Measurements from ENCODE around the gene UGT1A9. TPM values are rescaled to one million over a fixed set of nuclear protein-coding genes. Genes with fewer than 3 reads are reported as not detected.
"Not testable (repeated sequence)": the region's sequence is repeated elsewhere in the genome, so short reads cannot be mapped to it uniquely, and the experiment has no call there.

UGT1A9 gene
- total and polyA plus RNA-seq, 2 of the 13 experiments (the other 11 are each of a cell fraction or from before 2014, with no cell fraction given): 0.07 TPM; not detected in 1

DNA sequence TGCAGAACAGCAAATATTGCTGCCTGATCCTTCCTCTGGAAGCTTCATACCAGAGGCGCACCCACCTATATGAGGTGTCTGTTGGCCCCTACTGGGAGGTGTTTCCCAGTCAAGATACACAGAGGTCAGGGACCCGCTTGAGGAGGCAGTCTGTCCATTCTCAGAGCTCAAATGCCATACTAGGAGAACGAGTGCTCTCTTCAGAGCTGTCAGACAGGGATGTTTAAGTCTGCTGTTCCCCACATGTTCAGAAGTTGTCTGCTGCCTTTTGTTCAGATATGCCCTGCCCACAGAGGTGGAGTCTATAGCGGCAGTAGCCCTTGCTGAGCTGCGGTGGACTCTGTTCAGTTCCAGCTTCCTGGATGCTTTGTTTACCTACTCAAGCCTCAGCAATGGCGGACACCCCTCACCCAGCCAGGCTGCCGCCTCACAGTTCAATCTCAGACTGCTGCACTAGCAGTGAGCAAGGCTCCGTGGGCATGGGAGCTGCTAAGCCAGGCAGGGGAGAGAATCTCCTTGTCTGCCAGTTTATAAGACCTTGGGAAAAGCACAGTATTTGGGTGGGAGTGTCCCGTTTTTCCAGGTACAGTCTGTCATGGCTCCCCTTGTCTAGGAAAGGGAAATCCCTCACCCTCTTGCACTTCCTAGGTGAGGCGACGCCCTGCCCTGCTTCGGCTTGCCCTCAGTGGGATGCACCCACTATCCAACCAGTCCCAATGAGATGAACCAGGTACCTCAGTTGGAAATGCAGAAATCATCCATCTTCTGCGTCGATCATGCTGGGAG is 65.4 kb downstream of the UGT1A9 start (continued):
- TF ChIP-seq HNF4G (IDR thresholded peaks at IDR 0.05; ENCODE audit: borderline replicate concordance, low read depth, low read length): peak; percentile 13; the same call in 1 of the 2 replicates
- not testable (repeated sequence) for TF ChIP-seq HNF4G (CRISPR knock-in tag; IDR thresholded peaks at IDR 0.05; ENCODE audit: borderline replicate concordance, low read depth)
- peak; percentile 69 for TF ChIP-seq CBX1 (IDR thresholded peaks at IDR 0.05; ENCODE audit: low read depth)
- TF ChIP-seq SP5 (CRISPR knock-in tag; IDR thresholded peaks at IDR 0.05; ENCODE audit: borderline replicate concordance, low read depth): 0 out of 2 replicates have a peak, but pooled peaks have one; percentile 20
- TF ChIP-seq, protein P1, sequence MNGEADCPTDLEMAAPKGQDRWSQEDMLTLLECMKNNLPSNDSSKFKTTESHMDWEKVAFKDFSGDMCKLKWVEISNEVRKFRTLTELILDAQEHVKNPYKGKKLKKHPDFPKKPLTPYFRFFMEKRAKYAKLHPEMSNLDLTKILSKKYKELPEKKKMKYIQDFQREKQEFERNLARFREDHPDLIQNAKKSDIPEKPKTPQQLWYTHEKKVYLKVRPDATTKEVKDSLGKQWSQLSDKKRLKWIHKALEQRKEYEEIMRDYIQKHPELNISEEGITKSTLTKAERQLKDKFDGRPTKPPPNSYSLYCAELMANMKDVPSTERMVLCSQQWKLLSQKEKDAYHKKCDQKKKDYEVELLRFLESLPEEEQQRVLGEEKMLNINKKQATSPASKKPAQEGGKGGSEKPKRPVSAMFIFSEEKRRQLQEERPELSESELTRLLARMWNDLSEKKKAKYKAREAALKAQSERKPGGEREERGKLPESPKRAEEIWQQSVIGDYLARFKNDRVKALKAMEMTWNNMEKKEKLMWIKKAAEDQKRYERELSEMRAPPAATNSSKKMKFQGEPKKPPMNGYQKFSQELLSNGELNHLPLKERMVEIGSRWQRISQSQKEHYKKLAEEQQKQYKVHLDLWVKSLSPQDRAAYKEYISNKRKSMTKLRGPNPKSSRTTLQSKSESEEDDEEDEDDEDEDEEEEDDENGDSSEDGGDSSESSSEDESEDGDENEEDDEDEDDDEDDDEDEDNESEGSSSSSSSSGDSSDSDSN (CRISPR knock-in tag; IDR thresholded peaks at IDR 0.05): peak; percentile 33; the same call in 1 of the 2 replicates
- TF ChIP-seq, protein P2, sequence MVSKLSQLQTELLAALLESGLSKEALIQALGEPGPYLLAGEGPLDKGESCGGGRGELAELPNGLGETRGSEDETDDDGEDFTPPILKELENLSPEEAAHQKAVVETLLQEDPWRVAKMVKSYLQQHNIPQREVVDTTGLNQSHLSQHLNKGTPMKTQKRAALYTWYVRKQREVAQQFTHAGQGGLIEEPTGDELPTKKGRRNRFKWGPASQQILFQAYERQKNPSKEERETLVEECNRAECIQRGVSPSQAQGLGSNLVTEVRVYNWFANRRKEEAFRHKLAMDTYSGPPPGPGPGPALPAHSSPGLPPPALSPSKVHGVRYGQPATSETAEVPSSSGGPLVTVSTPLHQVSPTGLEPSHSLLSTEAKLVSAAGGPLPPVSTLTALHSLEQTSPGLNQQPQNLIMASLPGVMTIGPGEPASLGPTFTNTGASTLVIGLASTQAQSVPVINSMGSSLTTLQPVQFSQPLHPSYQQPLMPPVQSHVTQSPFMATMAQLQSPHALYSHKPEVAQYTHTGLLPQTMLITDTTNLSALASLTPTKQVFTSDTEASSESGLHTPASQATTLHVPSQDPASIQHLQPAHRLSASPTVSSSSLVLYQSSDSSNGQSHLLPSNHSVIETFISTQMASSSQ (IDR thresholded peaks at IDR 0.05; ENCODE audit: low read depth): not testable (repeated sequence)
- TF ChIP-seq, protein P2 (CRISPR knock-in tag; IDR thresholded peaks at IDR 0.05; ENCODE audit: borderline replicate concordance): peak; percentile 17; the same call in 1 of the 2 replicates
- TF ChIP-seq ZNF441 (CRISPR knock-in tag; IDR thresholded peaks at IDR 0.05; ENCODE audit: borderline replicate concordance): peak; percentile 87
- peak; percentile 94; the same call in 1 of the 2 replicates for TF ChIP-seq ZNF292 (CRISPR knock-in tag; IDR thresholded peaks at IDR 0.05; ENCODE audit: borderline replicate concordance, low read depth)
- peak; percentile 42 for TF ChIP-seq GATAD2A (CRISPR knock-in tag; IDR thresholded peaks at IDR 0.05)
- 0 out of 2 replicates have a peak, but pooled peaks have one; percentile 60 for TF ChIP-seq AHR (CRISPR knock-in tag; IDR thresholded peaks at IDR 0.05)
- peak; percentile 90 for TF ChIP-seq FOXA3 (CRISPR knock-in tag; IDR thresholded peaks at IDR 0.05)
- TF ChIP-seq ZNF709 (CRISPR knock-in tag; IDR thresholded peaks at IDR 0.05): peak; percentile 88; the same call in 1 of the 2 replicates
- peak; percentile 58; the same call in 1 of the 2 replicates for TF ChIP-seq ZNF101 (CRISPR knock-in tag; IDR thresholded peaks at IDR 0.05; ENCODE audit: borderline replicate concordance, low read depth)
- TF ChIP-seq, protein P3, sequence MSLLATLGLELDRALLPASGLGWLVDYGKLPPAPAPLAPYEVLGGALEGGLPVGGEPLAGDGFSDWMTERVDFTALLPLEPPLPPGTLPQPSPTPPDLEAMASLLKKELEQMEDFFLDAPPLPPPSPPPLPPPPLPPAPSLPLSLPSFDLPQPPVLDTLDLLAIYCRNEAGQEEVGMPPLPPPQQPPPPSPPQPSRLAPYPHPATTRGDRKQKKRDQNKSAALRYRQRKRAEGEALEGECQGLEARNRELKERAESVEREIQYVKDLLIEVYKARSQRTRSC (CRISPR knock-in tag; IDR thresholded peaks at IDR 0.05; ENCODE audit: low read depth): 0 out of 2 replicates have a peak, but pooled peaks have one; percentile 29
- TF ChIP-seq, protein P4, sequence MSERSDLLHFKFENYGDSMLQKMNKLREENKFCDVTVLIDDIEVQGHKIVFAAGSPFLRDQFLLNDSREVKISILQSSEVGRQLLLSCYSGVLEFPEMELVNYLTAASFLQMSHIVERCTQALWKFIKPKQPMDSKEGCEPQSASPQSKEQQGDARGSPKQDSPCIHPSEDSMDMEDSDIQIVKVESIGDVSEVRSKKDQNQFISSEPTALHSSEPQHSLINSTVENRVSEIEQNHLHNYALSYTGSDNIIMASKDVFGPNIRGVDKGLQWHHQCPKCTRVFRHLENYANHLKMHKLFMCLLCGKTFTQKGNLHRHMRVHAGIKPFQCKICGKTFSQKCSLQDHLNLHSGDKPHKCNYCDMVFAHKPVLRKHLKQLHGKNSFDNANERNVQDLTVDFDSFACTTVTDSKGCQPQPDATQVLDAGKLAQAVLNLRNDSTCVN (CRISPR knock-in tag; IDR thresholded peaks at IDR 0.05; ENCODE audit: borderline replicate concordance): peak; percentile 34; the same call in 1 of the 2 replicates
- TF ChIP-seq PHF21A (CRISPR knock-in tag; IDR thresholded peaks at IDR 0.05): peak; percentile 14; the same call in 1 of the 2 replicates
- TF ChIP-seq, protein P5, sequence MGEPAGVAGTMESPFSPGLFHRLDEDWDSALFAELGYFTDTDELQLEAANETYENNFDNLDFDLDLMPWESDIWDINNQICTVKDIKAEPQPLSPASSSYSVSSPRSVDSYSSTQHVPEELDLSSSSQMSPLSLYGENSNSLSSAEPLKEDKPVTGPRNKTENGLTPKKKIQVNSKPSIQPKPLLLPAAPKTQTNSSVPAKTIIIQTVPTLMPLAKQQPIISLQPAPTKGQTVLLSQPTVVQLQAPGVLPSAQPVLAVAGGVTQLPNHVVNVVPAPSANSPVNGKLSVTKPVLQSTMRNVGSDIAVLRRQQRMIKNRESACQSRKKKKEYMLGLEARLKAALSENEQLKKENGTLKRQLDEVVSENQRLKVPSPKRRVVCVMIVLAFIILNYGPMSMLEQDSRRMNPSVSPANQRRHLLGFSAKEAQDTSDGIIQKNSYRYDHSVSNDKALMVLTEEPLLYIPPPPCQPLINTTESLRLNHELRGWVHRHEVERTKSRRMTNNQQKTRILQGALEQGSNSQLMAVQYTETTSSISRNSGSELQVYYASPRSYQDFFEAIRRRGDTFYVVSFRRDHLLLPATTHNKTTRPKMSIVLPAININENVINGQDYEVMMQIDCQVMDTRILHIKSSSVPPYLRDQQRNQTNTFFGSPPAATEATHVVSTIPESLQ (CRISPR knock-in tag; conservative IDR thresholded peaks at IDR 0.05): peak; percentile 76; the same call in 1 of the 2 replicates
